OCI-LY7 (cell line): ENCODE measurements around the gene CNBP. TPM values are rescaled to one million over a fixed set of nuclear protein-coding genes. Genes with fewer than 3 reads are reported as not detected.

Source experiments
- BruUV-seq: library from RNA; stranded (reverse); fragments of 400-500 nt; replicated peaks from 2 replicates; lab custom pipeline; 2021; lab: Mats Ljungman, UMichigan
- CTCF ChIA-PET: fragments of 300-600 bp; sonication (Branson Sonifier 250); formaldehyde crosslinking; loops from one replicate; lab custom pipeline; 2022; ENCODE audit warnings: antibody characterized with exemption; ENCODE audit not compliant: unreplicated experiment; lab: Charles Lee
- POLR2A ChIA-PET: fragments of 300-600 bp; sonication (Branson Sonifier 250); formaldehyde crosslinking; loops from one replicate; lab custom pipeline; 2022; ENCODE audit warnings: antibody characterized with exemption; lab: Charles Lee
- DNase-seq: peaks from one replicate; pipeline ENCODE4 v3.0.0-alpha.2; 2015; ENCODE audit warnings: low spot score
- H2AFZ ChIP-seq: fragments of 200-600 bp; sonication (generic), shearing (Covaris generic); 2 replicates; pipeline ENCODE4 v1.6.1; 2014; ENCODE audit warnings: mild to moderate bottlenecking, antibody characterized with exemption, low read length, moderate library complexity
- H3K27ac ChIP-seq: fragments of 200-600 bp; sonication (generic); 2 replicates; pipeline ENCODE4 v1.5.1; 2014; ENCODE audit warnings: mixed run types, low read depth, mild to moderate bottlenecking, moderate library complexity, low read length, inconsistent platforms; ENCODE audit not compliant: poor library complexity, severe bottlenecking
- H3K36me3 ChIP-seq: fragments of 200-600 bp; sonication (generic); 2 replicates; pipeline ENCODE4 v1.6.1; 2014; ENCODE audit warnings: mild to moderate bottlenecking, antibody characterized with exemption, low read length, moderate library complexity, mixed read lengths; ENCODE audit not compliant: insufficient read depth
- H3K4me1 ChIP-seq: fragments of 200-600 bp; sonication (generic); 2 replicates; pipeline ENCODE4 v1.5.1; 2014; ENCODE audit warnings: mild to moderate bottlenecking, low read length; ENCODE audit not compliant: insufficient read depth, poor library complexity, severe bottlenecking
- H3K4me2 ChIP-seq: fragments of 200-600 bp; sonication (generic); 2 replicates; pipeline ENCODE4 v1.6.1; 2014; ENCODE audit warnings: mild to moderate bottlenecking, low read length
- H3K4me3 ChIP-seq: fragments of 200-600 bp; sonication (generic); 2 replicates; pipeline ENCODE4 v1.5.1; 2014; ENCODE audit warnings: mild to moderate bottlenecking, low read depth, low read length; ENCODE audit not compliant: poor library complexity, severe bottlenecking
- H3K79me2 ChIP-seq: fragments of 200-600 bp; sonication (generic); 2 replicates; pipeline ENCODE4 v1.6.1; 2016; ENCODE audit warnings: low read depth, mild to moderate bottlenecking, low read length, moderate library complexity, mixed read lengths; ENCODE audit not compliant: insufficient read depth
- H3K9me2 ChIP-seq: fragments of 200-600 bp; sonication (generic); 2 replicates; pipeline ENCODE4 v1.6.1; 2016; ENCODE audit warnings: mild to moderate bottlenecking, low read length, mixed read lengths; ENCODE audit not compliant: insufficient read depth
- H3K9me3 ChIP-seq: fragments of 200-600 bp; sonication (generic); 2 replicates; pipeline ENCODE4 v1.6.1; 2014; ENCODE audit warnings: mild to moderate bottlenecking, mixed run types, low read length, mixed read lengths
- H4K20me1 ChIP-seq: fragments of 200-600 bp; sonication (generic); 2 replicates; pipeline ENCODE4 v1.6.1; 2014; ENCODE audit warnings: mild to moderate bottlenecking, antibody characterized with exemption, low read length, moderate library complexity, mixed read lengths; ENCODE audit not compliant: insufficient read depth
- CTCF ChIP-seq: fragments of 200-600 bp; sonication (generic); conservative IDR thresholded peaks from 2 replicates; pipeline ENCODE4 v1.5.1; 2014; ENCODE audit warnings: mild to moderate bottlenecking, antibody characterized with exemption, low read length, moderate library complexity, mixed read lengths
- EZH2phosphoT487 ChIP-seq: fragments of 200-600 bp; sonication (generic); IDR thresholded peaks from 2 replicates; pipeline ENCODE4 v1.6.1; 2018; ENCODE audit warnings: low read depth, borderline replicate concordance, mild to moderate bottlenecking, mixed run types, antibody characterized with exemption, low read length, moderate library complexity, mixed read lengths
- intact Hi-C: fragments of 100-400 bp; cut with micrococcal nuclease; formaldehyde crosslinking; loops from one replicate; pipeline ENCODE4 v1.10.0; 2022; ENCODE audit not compliant: unreplicated experiment
- total RNA-seq, 2 experiments: library from RNA; depleted of rRNA in 1 of 2; stranded (reverse); fragments of >200 nt in 1 of 2; shearing (Covaris generic) in 1 of 2; gene quantifications; 2 replicates each; pipeline ENCODE4 v1.2.3, GENCODE V29; 2014 to 2022

Gene CNBP
- total RNA-seq, 2 experiments from 2014 or later = 324 to 336 TPM

- no peak for DNase-seq
- Histone ChIP-seq H3K79me2 (no peaks in the 10 kb centered on the region), H3K4me2 (no peak overlapping the region), H4K20me1 (no peaks in the 10 kb centered on the region), H3K9me3 (peaks cover 2% of the 10 kb centered on the region; the same call in 1 of the 2 replicates), H3K36me3 (no peaks in the 10 kb centered on the region), H3K27ac (peak overlapping the region; percentile 10), H3K9me2 (no peaks in the 10 kb centered on the region), H3K4me3 (no peak overlapping the region), H2AFZ (peak overlapping the region; percentile 72; the same call in 1 of the 2 replicates), H3K4me1 (peaks cover 74% of the 10 kb centered on the region)
- TF ChIP-seq EZH2phosphoT487 (no peak), CTCF (no peak)
- ChIA-PET POLR2A (interaction anchor here (0.6 to 1.9 kb wide), 10 partner anchors 8 to 196 kb away, joined by 3 to 6 read pairs (median 3); no protein-coding TSS in a partner anchor), CTCF (no interaction called here)
- no TSS peak for BruUV-seq
- intact Hi-C loops = loop anchor here (5.0 kb wide), 1 partner anchor 108 kb away; the partner anchor contains the start of gene RAB43
These were observed 46.8 kb upstream of the CNBP start for GRCh38 chr3:129230311-129231019.

- no peaks in the 10 kb centered on the region for H3K36me3 ChIP-seq
- ChIA-PET CTCF (no interaction called here), POLR2A (interaction anchor here (1.1 kb wide), 1 partner anchor 16 kb away, joined by 4 read pairs; no protein-coding TSS in a partner anchor)
- no peak overlapping the region for H3K4me3 ChIP-seq
- no peaks in the 10 kb centered on the region for H3K79me2 ChIP-seq
- H3K9me2 ChIP-seq = no peaks in the 10 kb centered on the region
- no peak for DNase-seq
- no TSS peak for BruUV-seq
- H3K4me2 ChIP-seq = no peak overlapping the region
- peaks cover 71% of the 10 kb centered on the region for H3K4me1 ChIP-seq
- intact Hi-C loops = no loop called here
- peak overlapping the region; percentile 11; the same call in 1 of the 2 replicates for H2AFZ ChIP-seq
- H4K20me1 ChIP-seq = no peaks in the 10 kb centered on the region
- no peaks in the 10 kb centered on the region for H3K9me3 ChIP-seq
- TF ChIP-seq EZH2phosphoT487 = no peak
- peak; percentile 53 for TF ChIP-seq CTCF
- H3K27ac ChIP-seq = no peak overlapping the region
These were observed 45.3 kb upstream of the CNBP start for GRCh38 chr3:129228891-129229585.
